ENCODE results near the gene SGK2. TPM values are rescaled to one million over a fixed set of nuclear protein-coding genes. Genes with fewer than 3 reads are reported as not detected.

The SGK2 gene
- total and polyA plus RNA-seq, 2 experiments from 2014 or later = 0.42 TPM; not detected in 1

DNA sequence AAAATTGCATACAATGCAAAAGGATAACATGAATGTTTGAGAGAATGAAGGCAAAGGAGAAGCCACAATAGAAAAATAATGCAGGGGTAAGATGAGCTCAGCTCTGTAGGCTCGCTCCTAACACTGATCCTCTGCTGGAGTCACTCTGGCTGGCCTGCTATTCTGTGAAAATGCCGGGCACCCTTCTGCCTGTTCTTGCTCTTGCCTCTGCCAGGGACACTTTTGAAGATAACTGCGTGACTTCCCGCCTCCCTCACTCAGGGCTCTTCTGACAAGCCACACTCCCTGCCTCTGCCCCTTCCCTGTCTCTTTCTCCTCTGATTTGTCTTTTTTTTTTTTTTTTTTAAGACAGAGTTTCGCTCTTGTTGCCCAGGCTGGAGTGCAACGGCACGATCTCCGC lies 72.8 kb downstream of the SGK2 start (continued):
- TF ChIP-seq, protein P1, sequence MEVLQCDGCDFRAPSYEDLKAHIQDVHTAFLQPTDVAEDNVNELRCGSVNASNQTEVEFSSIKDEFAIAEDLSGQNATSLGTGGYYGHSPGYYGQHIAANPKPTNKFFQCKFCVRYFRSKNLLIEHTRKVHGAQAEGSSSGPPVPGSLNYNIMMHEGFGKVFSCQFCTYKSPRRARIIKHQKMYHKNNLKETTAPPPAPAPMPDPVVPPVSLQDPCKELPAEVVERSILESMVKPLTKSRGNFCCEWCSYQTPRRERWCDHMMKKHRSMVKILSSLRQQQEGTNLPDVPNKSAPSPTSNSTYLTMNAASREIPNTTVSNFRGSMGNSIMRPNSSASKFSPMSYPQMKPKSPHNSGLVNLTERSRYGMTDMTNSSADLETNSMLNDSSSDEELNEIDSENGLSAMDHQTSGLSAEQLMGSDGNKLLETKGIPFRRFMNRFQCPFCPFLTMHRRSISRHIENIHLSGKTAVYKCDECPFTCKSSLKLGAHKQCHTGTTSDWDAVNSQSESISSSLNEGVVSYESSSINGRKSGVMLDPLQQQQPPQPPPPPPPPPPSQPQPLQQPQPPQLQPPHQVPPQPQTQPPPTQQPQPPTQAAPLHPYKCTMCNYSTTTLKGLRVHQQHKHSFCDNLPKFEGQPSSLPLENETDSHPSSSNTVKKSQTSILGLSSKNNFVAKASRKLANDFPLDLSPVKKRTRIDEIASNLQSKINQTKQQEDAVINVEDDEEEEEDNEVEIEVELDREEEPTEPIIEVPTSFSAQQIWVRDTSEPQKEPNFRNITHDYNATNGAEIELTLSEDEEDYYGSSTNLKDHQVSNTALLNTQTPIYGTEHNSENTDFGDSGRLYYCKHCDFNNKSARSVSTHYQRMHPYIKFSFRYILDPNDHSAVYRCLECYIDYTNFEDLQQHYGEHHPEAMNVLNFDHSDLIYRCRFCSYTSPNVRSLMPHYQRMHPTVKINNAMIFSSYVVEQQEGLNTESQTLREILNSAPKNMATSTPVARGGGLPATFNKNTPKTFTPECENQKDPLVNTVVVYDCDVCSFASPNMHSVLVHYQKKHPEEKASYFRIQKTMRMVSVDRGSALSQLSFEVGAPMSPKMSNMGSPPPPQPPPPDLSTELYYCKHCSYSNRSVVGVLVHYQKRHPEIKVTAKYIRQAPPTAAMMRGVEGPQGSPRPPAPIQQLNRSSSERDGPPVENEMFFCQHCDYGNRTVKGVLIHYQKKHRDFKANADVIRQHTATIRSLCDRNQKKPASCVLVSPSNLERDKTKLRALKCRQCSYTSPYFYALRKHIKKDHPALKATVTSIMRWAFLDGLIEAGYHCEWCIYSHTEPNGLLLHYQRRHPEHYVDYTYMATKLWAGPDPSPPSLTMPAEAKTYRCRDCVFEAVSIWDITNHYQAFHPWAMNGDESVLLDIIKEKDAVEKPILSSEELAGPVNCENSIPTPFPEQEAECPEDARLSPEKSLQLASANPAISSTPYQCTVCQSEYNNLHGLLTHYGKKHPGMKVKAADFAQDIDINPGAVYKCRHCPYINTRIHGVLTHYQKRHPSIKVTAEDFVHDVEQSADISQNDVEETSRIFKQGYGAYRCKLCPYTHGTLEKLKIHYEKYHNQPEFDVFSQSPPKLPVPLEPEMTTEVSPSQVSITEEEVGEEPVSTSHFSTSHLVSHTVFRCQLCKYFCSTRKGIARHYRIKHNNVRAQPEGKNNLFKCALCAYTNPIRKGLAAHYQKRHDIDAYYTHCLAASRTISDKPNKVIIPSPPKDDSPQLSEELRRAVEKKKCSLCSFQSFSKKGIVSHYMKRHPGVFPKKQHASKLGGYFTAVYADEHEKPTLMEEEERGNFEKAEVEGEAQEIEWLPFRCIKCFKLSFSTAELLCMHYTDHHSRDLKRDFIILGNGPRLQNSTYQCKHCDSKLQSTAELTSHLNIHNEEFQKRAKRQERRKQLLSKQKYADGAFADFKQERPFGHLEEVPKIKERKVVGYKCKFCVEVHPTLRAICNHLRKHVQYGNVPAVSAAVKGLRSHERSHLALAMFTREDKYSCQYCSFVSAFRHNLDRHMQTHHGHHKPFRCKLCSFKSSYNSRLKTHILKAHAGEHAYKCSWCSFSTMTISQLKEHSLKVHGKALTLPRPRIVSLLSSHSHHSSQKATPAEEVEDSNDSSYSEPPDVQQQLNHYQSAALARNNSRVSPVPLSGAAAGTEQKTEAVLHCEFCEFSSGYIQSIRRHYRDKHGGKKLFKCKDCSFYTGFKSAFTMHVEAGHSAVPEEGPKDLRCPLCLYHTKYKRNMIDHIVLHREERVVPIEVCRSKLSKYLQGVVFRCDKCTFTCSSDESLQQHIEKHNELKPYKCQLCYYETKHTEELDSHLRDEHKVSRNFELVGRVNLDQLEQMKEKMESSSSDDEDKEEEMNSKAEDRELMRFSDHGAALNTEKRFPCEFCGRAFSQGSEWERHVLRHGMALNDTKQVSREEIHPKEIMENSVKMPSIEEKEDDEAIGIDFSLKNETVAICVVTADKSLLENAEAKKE (CRISPR knock-in tag; IDR thresholded peaks at IDR 0.05) = no peak

Other genes starting within 250 kb of the SGK2 start
- 61.5 and 62.3 TPM in 2 replicates for gene SRSF6, start 101.1 kb upstream of the SGK2 start, total RNA-seq (2014; rRNA removed; shearing (Covaris generic))
- gene SRSF6, start 101.1 kb upstream of the SGK2 start, polyA plus RNA-seq (2016; fragmentation: Nextera tagmentation; extraction: Ambion mirVana) = 49.4 and 60.1 TPM in 2 replicates
- 17.4 and 33.6 TPM in 2 replicates for gene L3MBTL1, start 51.3 kb upstream of the SGK2 start, total RNA-seq (2014; rRNA removed; shearing (Covaris generic))
- gene L3MBTL1, start 51.3 kb upstream of the SGK2 start, polyA plus RNA-seq (2016; fragmentation: Nextera tagmentation; extraction: Ambion mirVana) = 6.1 and 6.5 TPM in 2 replicates
- 26.8 and 30.4 TPM in 2 replicates for gene IFT52, start 31.9 kb downstream of the SGK2 start, total RNA-seq (2014; rRNA removed; shearing (Covaris generic))
- 39.8 and 45.2 TPM in 2 replicates for gene IFT52, start 31.9 kb downstream of the SGK2 start, polyA plus RNA-seq (2016; fragmentation: Nextera tagmentation; extraction: Ambion mirVana)
- gene MYBL2, start 108.1 kb downstream of the SGK2 start, total RNA-seq (2014; rRNA removed; shearing (Covaris generic)) = 95.3 and 131 TPM in 2 replicates
- gene MYBL2, start 108.1 kb downstream of the SGK2 start, polyA plus RNA-seq (2016; fragmentation: Nextera tagmentation; extraction: Ambion mirVana) = 71.7 and 72.3 TPM in 2 replicates
- not detected in 2 replicates for gene GTSF1L, start 168.0 kb downstream of the SGK2 start, total RNA-seq (2014; rRNA removed; shearing (Covaris generic))
- not detected in 2 replicates for gene GTSF1L, start 168.0 kb downstream of the SGK2 start, polyA plus RNA-seq (2016; fragmentation: Nextera tagmentation; extraction: Ambion mirVana)

Measured in GM23338 (cell line).